Ovary (tissue), 9 donors: ENCODE data around the gene U2SURP. TPM values are rescaled to one million over a fixed set of nuclear protein-coding genes. Genes with fewer than 3 reads are reported as not detected.
A peak's percentile ranks its signal among the peaks of the same experiment; 100 is the strongest.
"Not testable (repeated sequence)": the region's sequence is repeated elsewhere in the genome, so short reads cannot be mapped to it uniquely, and the experiment has no call there.

ENCODE experiments used
- DNase-seq, 5 donors: peaks; one replicate each; pipeline ENCODE4 v3.0.0-alpha.2; 2019 to 2020
- H3K27ac ChIP-seq, 2 donors: fragments of 200-600 bp; one replicate each; pipeline versions ENCODE4 v1.5.1 to v1.8.0; 2019 to 2022
- H3K27me3 ChIP-seq: fragments of 200-600 bp; one replicate; pipeline ENCODE4 v1.8.0; 2022
- H3K36me3 ChIP-seq: fragments of 200-600 bp; sonication (generic); one replicate; pipeline ENCODE4 v1.5.1; 2019
- H3K4me1 ChIP-seq: one replicate; pipeline ENCODE4 v1.8.1; 2013; ENCODE audit warnings: mild to moderate bottlenecking, moderate library complexity; ENCODE audit not compliant: insufficient read depth
- H3K4me3 ChIP-seq: fragments of 200-600 bp; sonication (generic); one replicate; pipeline ENCODE4 v1.5.1; 2017
- H3K9me3 ChIP-seq, 2 donors: fragments of 200-600 bp in 1 of 2; sonication (generic) in 1 of 2; one replicate each; pipeline versions ENCODE4 v1.5.1 to v1.8.1; 2013 to 2019; ENCODE audit warnings: mild to moderate bottlenecking in 1 of 2, moderate library complexity in 1 of 2
- CTCF ChIP-seq, 3 donors: fragments of 450-650 bp in 2 of 3; fragments of 200-600 bp in 1 of 3; IDR thresholded peaks; one replicate each; pipeline versions ENCODE4 v1.5.1 to v1.8.0; 2016 to 2022; ENCODE audit warnings: antibody characterized with exemption in 3 of 3, mild to moderate bottlenecking in 1 of 3
- EP300 ChIP-seq: sonication (generic); formaldehyde crosslinking; IDR thresholded peaks from one replicate; pipeline ENCODE4 v1.6.1; 2017; ENCODE audit warnings: antibody characterized with exemption
- POLR2A ChIP-seq: fragments of 450-650 bp; IDR thresholded peaks from one replicate; pipeline ENCODE4 v1.6.1; 2017; ENCODE audit warnings: antibody characterized with exemption, mild to moderate bottlenecking, moderate library complexity
- WGBS, 3 donors: extraction: QIAGEN DNeasy Blood & Tissue Kit in 1 of 3; methylation state at CpG; one replicate each; pipeline versions ENCODE4 v1.1.5 to v1.1.7; 2013 to 2017; 5-methylcytosine and 5-hydroxymethylcytosine counted together
- intact Hi-C, 4 donors: fragments of 100-400 bp; cut with DNase I; formaldehyde crosslinking; loops; one replicate each; pipeline versions ENCODE4 v1.11.0 to v1.15.1; 2022 to 2023
- polyA plus RNA-seq, 2 donors: library from polyadenylated mRNA; stranded (reverse); fragments of 200-250 nt in 1 of 2; fragments of 350-450 nt in 1 of 2; fragmentation: Illumina TruSeq in 1 of 2; extraction: RNeasy Lipid Tissue Mini Kit (QIAGEN cat#74804) in 1 of 2; gene quantifications; one replicate each; pipeline ENCODE4 v1.2.3, GENCODE V29; 2013 to 2014
- total RNA-seq, 7 donors: library from RNA; depleted of rRNA in 2 of 7; stranded (reverse); fragments of >200 nt in 2 of 7; fragmentation: NEBNext Ultra II Directional in 3 of 7; extraction: Animal tissue kit (Norgen Biotek cat#: 25700) in 3 of 7; gene quantifications; one replicate each; pipeline versions ENCODE4 v1.1.0 to v1.2.4, GENCODE V29; 2016 to 2023
- donor health status: DM: no; HTN: no; CAD: no; lungs with moderate emphysema.
- donor health status: DM: no; HTN: no; CAD: no.
- donor health status: Bipolar disorder and iron deficiency.
- donor health status: DM: yes; HTN: yes; CAD: no.
- donor health status: DM: no; HTN: no; CAD: no.
- donor health status: DM: yes; HTN: yes; CAD: no.

The U2SURP gene
- total and polyA plus RNA-seq, 9 donors, result 32.3 to 117 (median 92.5) TPM

GRCh38 chr3:143016321-143016972 lies 15.1 kb downstream of the U2SURP start:
- no peak for DNase-seq
- Histone ChIP-seq H3K4me1 (no peaks in the 10 kb centered on the region), H3K4me3 (no peak overlapping the region), H3K9me3 (no peaks in the 10 kb centered on the region), H3K27me3 (no peaks in the 10 kb centered on the region), H3K36me3 (no peaks in the 10 kb centered on the region), H3K27ac (no peak overlapping the region)
- WGBS, 3 donors, result 84 to 90% (median 87%) methylated on average over 3 of the region's 3 CpGs
- peak in 1 of 3 donors; percentile 9 for TF ChIP-seq CTCF (IDR thresholded peaks at IDR 0.05)
- TF ChIP-seq POLR2A, result no peak
- intact Hi-C loops, result no loop called here

GRCh38 chr3:143024351-143024960 lies 23.1 kb downstream of the U2SURP start:
- no peaks in the 10 kb centered on the region for H3K9me3 ChIP-seq
- no peaks in the 10 kb centered on the region for H3K36me3 ChIP-seq
- no peak for DNase-seq
- TF ChIP-seq CTCF (IDR thresholded peaks at IDR 0.05), result no peak
- TF ChIP-seq EP300, result no peak
- no peak for TF ChIP-seq POLR2A
- no peaks in the 10 kb centered on the region for H3K4me1 ChIP-seq
- H3K4me3 ChIP-seq, result no peak overlapping the region
- intact Hi-C loops, result no loop called here
- H3K27ac ChIP-seq, result no peak overlapping the region
- WGBS, 3 donors, result 91 to 96% (median 94%) methylated on average over 4 of the region's 4 CpGs
- no peaks in the 10 kb centered on the region for H3K27me3 ChIP-seq

- DNase-seq, result no peak
- intact Hi-C loops, result no loop called here
- TF ChIP-seq POLR2A (no peak), EP300 (no peak), CTCF (IDR thresholded peaks at IDR 0.05) (no peak)
- Histone ChIP-seq H3K27me3 (no peaks in the 10 kb centered on the region), H3K9me3 (no peaks in the 10 kb centered on the region), H3K36me3 (no peaks in the 10 kb centered on the region), H3K4me1 (no peaks in the 10 kb centered on the region), H3K4me3 (no peak overlapping the region), H3K27ac (no peak overlapping the region)
- WGBS, 3 donors, result 90 to 96% (median 92%) methylated on average over 2 of the region's 2 CpGs
Observed at GRCh38 chr3:143031327-143031726, 30.0 kb downstream of the U2SURP start.

GRCh38 chr3:143031796-143032387 lies 30.5 kb downstream of the U2SURP start:
- H3K27me3 ChIP-seq, H3K9me3 ChIP-seq, H3K4me1 ChIP-seq, H3K36me3 ChIP-seq, intact Hi-C loops, DNase-seq, H3K4me3 ChIP-seq, H3K27ac ChIP-seq: not testable (repeated sequence)
- WGBS, 3 donors, result 82 to 86% (median 83%) methylated on average over 4 of the region's 4 CpGs
